GM12878 (cell line): Measurements from ENCODE around the gene SORCS1. TPM values are rescaled to one million over a fixed set of nuclear protein-coding genes. Genes with fewer than 3 reads are reported as not detected.

Experiments used
- ATAC-seq: fragments of 200-7000 bp; cut with Tn5 transposase; 3 replicates; pipeline ENCODE4 v1.9.1; 2020; ENCODE audit warnings: mild to moderate bottlenecking, moderate library complexity
- BruUV-seq: library from RNA; stranded (reverse); fragments of 400-500 nt; replicated peaks from 2 replicates; lab custom pipeline; 2021; lab: Mats Ljungman, UMichigan
- CTCF ChIA-PET: fragments of 300-600 bp; sonication (Branson Sonifier 250); formaldehyde crosslinking; extraction: SDS; loops from one replicate; lab custom pipeline; 2021; ENCODE audit warnings: inconsistent platforms; lab: Yijun Ruan, JAX
- POLR2A ChIA-PET: fragments of 350-600 bp; formaldehyde crosslinking; extraction: SDS; loops from one replicate; lab custom pipeline; 2021; ENCODE audit warnings: inconsistent platforms; lab: Charles Lee
- RAD21 ChIA-PET: fragments of 300-600 bp; sonication (Branson Sonifier 250); formaldehyde crosslinking; loops from one replicate; lab custom pipeline; 2023; ENCODE audit warnings: antibody characterized with exemption; ENCODE audit not compliant: unreplicated experiment; lab: Charles Lee
- SMC1A ChIA-PET: fragments of 300-600 bp; sonication (Branson Sonifier 250); formaldehyde crosslinking; loops from one replicate; lab custom pipeline; 2023; ENCODE audit not compliant: unreplicated experiment, uncharacterized antibody; lab: Charles Lee
- DNase-seq: peaks from one replicate; pipeline ENCODE4 v3.0.0-alpha.2; 2011; ENCODE audit warnings: low read depth, low spot score
- FAIRE-seq: peaks from 3 replicates; lab custom pipeline; 2011; peaks lifted over from hg19 to GRCh38; lab: Jason Lieb, UNC
- H2AFZ ChIP-seq: 2 replicates; pipeline ENCODE4 v1.6.0; 2011; ENCODE audit warnings: low read depth, low read length, control low read depth; ENCODE audit not compliant: control insufficient read depth
- H3K27ac ChIP-seq: 2 replicates; pipeline ENCODE4 v1.5.1; 2011; ENCODE audit warnings: control low read depth; ENCODE audit not compliant: control insufficient read depth, insufficient read depth
- H3K27me3 ChIP-seq, 2 experiments: replicated peaks in 1 of 2; 2 replicates each; pipeline versions ENCODE4 v1.6.0 to v1.6.1; 2011; ENCODE audit warnings: low read length in 1 of 2; ENCODE audit not compliant: control insufficient read depth in 2 of 2, insufficient read depth in 2 of 2
- H3K36me3 ChIP-seq, 2 experiments: 2 replicates each; pipeline ENCODE4 v1.5.1; 2011; ENCODE audit warnings: low read length in 1 of 2; ENCODE audit not compliant: control insufficient read depth in 2 of 2, insufficient read depth in 2 of 2
- H3K4me1 ChIP-seq: 2 replicates; pipeline ENCODE4 v1.6.1; 2011; ENCODE audit warnings: mild to moderate bottlenecking, low read length, moderate library complexity, mixed read lengths; ENCODE audit not compliant: control insufficient read depth, insufficient read depth
- H3K4me2 ChIP-seq: 2 replicates; pipeline ENCODE4 v1.6.0; 2011; ENCODE audit warnings: control low read depth; ENCODE audit not compliant: control insufficient read depth, insufficient read depth
- H3K4me3 ChIP-seq: fragments of 200-600 bp; sonication (generic); 2 replicates; pipeline ENCODE4 v1.5.1; 2016
- H3K79me2 ChIP-seq: 2 replicates; pipeline ENCODE4 v1.6.0; 2011; ENCODE audit warnings: low read length; ENCODE audit not compliant: control insufficient read depth, insufficient read depth
- H3K9ac ChIP-seq: 2 replicates; pipeline ENCODE4 v1.8.0; 2011; ENCODE audit warnings: low read length, control low read depth, mixed read lengths; ENCODE audit not compliant: control insufficient read depth, insufficient read depth
- H3K9me3 ChIP-seq: replicated peaks from 3 replicates; pipeline ENCODE4 v1.5.1; 2011; ENCODE audit warnings: mild to moderate bottlenecking, low read length; ENCODE audit not compliant: control insufficient read depth, insufficient read depth
- H4K20me1 ChIP-seq: 2 replicates; pipeline ENCODE4 v1.6.0; 2011; ENCODE audit not compliant: control insufficient read depth, insufficient read depth
- ATF2 ChIP-seq: IDR thresholded peaks from 2 replicates; pipeline ENCODE4 v1.6.1; 2012; ENCODE audit warnings: low read length, inconsistent platforms
- ATF7 ChIP-seq: fragments of 450-650 bp; IDR thresholded peaks from 2 replicates; pipeline ENCODE4 v1.6.1; 2016; ENCODE audit warnings: low read depth, mild to moderate bottlenecking
- BCL11A ChIP-seq: IDR thresholded peaks from 2 replicates; pipeline ENCODE4 v1.6.1; 2011; ENCODE audit warnings: low read depth, low read length
- BHLHE40 ChIP-seq, 2 experiments: fragments of 450-650 bp in 1 of 2; IDR thresholded peaks; 2 replicates each; pipeline ENCODE4 v1.6.1; 2011 to 2017; ENCODE audit warnings: low read depth in 2 of 2, borderline replicate concordance in 1 of 2, improper control_type of control experiment in 1 of 2, low read length in 1 of 2, mild to moderate bottlenecking in 1 of 2
- EED ChIP-seq: sonication (generic); IDR thresholded peaks from 2 replicates; pipeline ENCODE4 v1.6.1; 2016; ENCODE audit warnings: antibody characterized with exemption, low read depth
- ESRRA ChIP-seq: IDR thresholded peaks from 2 replicates; pipeline ENCODE4 v1.6.1; 2012; ENCODE audit warnings: mild to moderate bottlenecking, low read length, improper control_type of control experiment
- EZH2 ChIP-seq: IDR thresholded peaks from 2 replicates; pipeline ENCODE4 v1.6.1; 2012; ENCODE audit warnings: low read depth, mild to moderate bottlenecking, control low read depth, inconsistent platforms, low read length, borderline replicate concordance; ENCODE audit not compliant: control insufficient read depth
- NBN ChIP-seq: fragments of 450-650 bp; IDR thresholded peaks from 2 replicates; pipeline ENCODE4 v1.6.1; 2016
- NFYB ChIP-seq: IDR thresholded peaks from 2 replicates; pipeline ENCODE4 v1.6.1; 2011; ENCODE audit warnings: low read depth, mild to moderate bottlenecking, low read length, improper control_type of control experiment, moderate library complexity; ENCODE audit not compliant: insufficient read depth
- NR2F1 ChIP-seq: fragments of 450-650 bp; conservative IDR thresholded peaks from 2 replicates; pipeline ENCODE4 v1.6.1; 2017; ENCODE audit warnings: mild to moderate bottlenecking
- NRF1 ChIP-seq: conservative IDR thresholded peaks from 2 replicates; pipeline ENCODE4 v1.6.1; 2011; ENCODE audit warnings: mild to moderate bottlenecking, low read depth, low read length, improper control_type of control experiment
- RCOR1 ChIP-seq: conservative IDR thresholded peaks from 2 replicates; pipeline ENCODE4 v1.6.1; 2012; ENCODE audit warnings: low read depth, low read length, improper control_type of control experiment
- REST ChIP-seq: IDR thresholded peaks from 2 replicates; pipeline ENCODE4 v1.6.1; 2012; ENCODE audit warnings: mild to moderate bottlenecking, low read depth, low read length
- SUPT20H ChIP-seq: IDR thresholded peaks from 2 replicates; pipeline ENCODE4 v1.6.1; 2011; ENCODE audit warnings: low read depth, mild to moderate bottlenecking, low read length, moderate library complexity, borderline replicate concordance; ENCODE audit not compliant: control insufficient read depth
- WGBS: methylation state at CpG from one replicate; pipeline ENCODE4 v1.1.6; 2016; ENCODE audit warnings: low lambda C conversion rate; ENCODE audit not compliant: insufficient replicate concordance, insufficient coverage; ENCODE audit errors: missing lambda C conversion rate; 5-methylcytosine and 5-hydroxymethylcytosine counted together
- in situ Hi-C: fragments of 300-500 bp; cut with MboI; formaldehyde crosslinking; loops from 9 replicates; pipeline ENCODE4 v1.14.3; 2018; ENCODE audit warnings: mixed read lengths
- intact Hi-C: fragments of 100-400 bp; cut with micrococcal nuclease; formaldehyde crosslinking; loops from one replicate; pipeline ENCODE4 v1.14.2; 2022; ENCODE audit not compliant: unreplicated experiment
- polyA plus RNA-seq, 11 experiments: library from polyadenylated mRNA; depleted of rRNA in 4 of 11; unstranded in 6 of 11; stranded (reverse) in 5 of 11; fragments of >200 nt; fragmentation: Nextera tagmentation in 4 of 11; fragmentation: Illumina TruSeq in 1 of 11; extraction: Ambion mirVana in 4 of 11; extraction: Trizol in 1 of 11; gene quantifications; 1 replicate in 1 of 11; 2 replicates in 10 of 11; pipeline versions ENCODE4 v1.2.1 to v1.2.3, GENCODE V29; 2011 to 2016; ENCODE audit warnings: inconsistent platforms in 2 of 11, missing spikeins in 2 of 11, low read depth in 1 of 11
- total RNA-seq, 4 experiments: library from RNA; depleted of rRNA in 3 of 4; stranded (reverse); fragments of >200 nt in 3 of 4; fragmentation: Illumina TruSeq in 1 of 4; extraction: Trizol in 1 of 4; gene quantifications; 2 replicates each; pipeline versions ENCODE4 v1.2.1 to v1.2.3, GENCODE V29; 2013 to 2021
- TF ChIP-seq, protein P1 (sequence below): fragments of 450-650 bp; IDR thresholded peaks from 2 replicates; pipeline ENCODE4 v1.6.1; 2016; ENCODE audit warnings: mild to moderate bottlenecking, moderate library complexity, borderline replicate concordance

SORCS1 gene
- total and polyA plus RNA-seq, 10 of the 15 experiments (the other 5 are each of a cell fraction or from before 2014, with no cell fraction given): 0.02 to 9.6 (median 0.06) TPM; not detected in 3

- BruUV-seq: no TSS peak
- ChIA-PET CTCF (no interaction called here), RAD21 (no interaction called here), SMC1A (no interaction called here), POLR2A (no interaction called here)
- Histone ChIP-seq H3K9me3 (no peaks in the 10 kb centered on the region), H3K36me3 (no peaks in the 10 kb centered on the region), H3K27ac (no peak overlapping the region), H2AFZ (no peak overlapping the region), H4K20me1 (no peaks in the 10 kb centered on the region), H3K4me3 (no peak overlapping the region), H3K4me2 (no peak overlapping the region), H3K4me1 (no peaks in the 10 kb centered on the region), H3K9ac (no peak overlapping the region), H3K27me3 (no peaks in the 10 kb centered on the region), H3K79me2 (no peaks in the 10 kb centered on the region)
- 59% methylated on average over 8 of the region's 8 CpGs for WGBS
- DNase-seq (no peak), FAIRE-seq (no peak), ATAC-seq (no peak)
- in situ Hi-C loops (no loop called here), intact Hi-C loops (no loop called here)
- TF ChIP-seq ATF2: no peak
- TF ChIP-seq, protein P1, sequence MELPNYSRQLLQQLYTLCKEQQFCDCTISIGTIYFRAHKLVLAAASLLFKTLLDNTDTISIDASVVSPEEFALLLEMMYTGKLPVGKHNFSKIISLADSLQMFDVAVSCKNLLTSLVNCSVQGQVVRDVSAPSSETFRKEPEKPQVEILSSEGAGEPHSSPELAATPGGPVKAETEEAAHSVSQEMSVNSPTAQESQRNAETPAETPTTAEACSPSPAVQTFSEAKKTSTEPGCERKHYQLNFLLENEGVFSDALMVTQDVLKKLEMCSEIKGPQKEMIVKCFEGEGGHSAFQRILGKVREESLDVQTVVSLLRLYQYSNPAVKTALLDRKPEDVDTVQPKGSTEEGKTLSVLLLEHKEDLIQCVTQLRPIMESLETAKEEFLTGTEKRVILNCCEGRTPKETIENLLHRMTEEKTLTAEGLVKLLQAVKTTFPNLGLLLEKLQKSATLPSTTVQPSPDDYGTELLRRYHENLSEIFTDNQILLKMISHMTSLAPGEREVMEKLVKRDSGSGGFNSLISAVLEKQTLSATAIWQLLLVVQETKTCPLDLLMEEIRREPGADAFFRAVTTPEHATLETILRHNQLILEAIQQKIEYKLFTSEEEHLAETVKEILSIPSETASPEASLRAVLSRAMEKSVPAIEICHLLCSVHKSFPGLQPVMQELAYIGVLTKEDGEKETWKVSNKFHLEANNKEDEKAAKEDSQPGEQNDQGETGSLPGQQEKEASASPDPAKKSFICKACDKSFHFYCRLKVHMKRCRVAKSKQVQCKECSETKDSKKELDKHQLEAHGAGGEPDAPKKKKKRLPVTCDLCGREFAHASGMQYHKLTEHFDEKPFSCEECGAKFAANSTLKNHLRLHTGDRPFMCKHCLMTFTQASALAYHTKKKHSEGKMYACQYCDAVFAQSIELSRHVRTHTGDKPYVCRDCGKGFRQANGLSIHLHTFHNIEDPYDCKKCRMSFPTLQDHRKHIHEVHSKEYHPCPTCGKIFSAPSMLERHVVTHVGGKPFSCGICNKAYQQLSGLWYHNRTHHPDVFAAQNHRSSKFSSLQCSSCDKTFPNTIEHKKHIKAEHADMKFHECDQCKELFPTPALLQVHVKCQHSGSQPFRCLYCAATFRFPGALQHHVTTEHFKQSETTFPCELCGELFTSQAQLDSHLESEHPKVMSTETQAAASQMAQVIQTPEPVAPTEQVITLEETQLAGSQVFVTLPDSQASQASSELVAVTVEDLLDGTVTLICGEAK: no peak
- TF ChIP-seq BCL11A: no peak
- TF ChIP-seq SUPT20H: no peak
- no peak for TF ChIP-seq ATF7
- no peak for TF ChIP-seq RCOR1
- TF ChIP-seq ESRRA: no peak
- no peak for TF ChIP-seq NRF1
- no peak for TF ChIP-seq EZH2
- TF ChIP-seq BHLHE40 (IDR thresholded peaks at IDR 0.05; ENCODE audit: borderline replicate concordance in 1 of 2, low read depth in 2 of 2, low read length in 1 of 2): no peak
- no peak for TF ChIP-seq NFYB
- no peak for TF ChIP-seq NR2F1
- no peak for TF ChIP-seq EED
- no peak for TF ChIP-seq REST
- no peak for TF ChIP-seq NBN
Observed at GRCh38 chr10:107213861-107214260, 49.4 kb upstream of the SORCS1 start.
